Liver (tissue), 9 donors: ENCODE data around the gene SWI5. TPM values are rescaled to one million over a fixed set of nuclear protein-coding genes. Genes with fewer than 3 reads are reported as not detected.

Experiments
- DNase-seq: peaks from one replicate; pipeline ENCODE4 v3.0.0-alpha.2; 2017; ENCODE audit warnings: low spot score
- H3K27ac ChIP-seq, 2 donors: one replicate each; pipeline ENCODE4 v1.7.0; 2013; ENCODE audit warnings: inconsistent platforms in 2 of 2, low read length in 2 of 2, control low read depth in 1 of 2, low read depth in 1 of 2, mild to moderate bottlenecking in 1 of 2
- H3K27me3 ChIP-seq, 4 donors: one replicate each; pipeline versions ENCODE4 v1.6.1 to v1.7.0; 2013; ENCODE audit warnings: low read length in 3 of 4, inconsistent platforms in 1 of 4, mild to moderate bottlenecking in 1 of 4, moderate library complexity in 1 of 4; ENCODE audit not compliant: control insufficient read depth in 4 of 4, insufficient read depth in 4 of 4
- H3K36me3 ChIP-seq, 4 donors: one replicate each; pipeline versions ENCODE4 v1.6.1 to v1.7.0; 2013; ENCODE audit warnings: low read length in 3 of 4, mild to moderate bottlenecking in 3 of 4, low read depth in 1 of 4, moderate library complexity in 1 of 4; ENCODE audit not compliant: control insufficient read depth in 4 of 4, insufficient read depth in 3 of 4
- H3K4me1 ChIP-seq, 4 donors: one replicate each; pipeline versions ENCODE4 v1.6.1 to v1.7.0; 2013; ENCODE audit warnings: low read length in 3 of 4, mild to moderate bottlenecking in 3 of 4, moderate library complexity in 1 of 4; ENCODE audit not compliant: control insufficient read depth in 4 of 4, insufficient read depth in 4 of 4
- H3K4me3 ChIP-seq, 3 donors: one replicate each; pipeline versions ENCODE4 v1.6.1 to v1.7.0; 2013; ENCODE audit warnings: low read length in 3 of 3, control low read depth in 1 of 3, low read depth in 1 of 3, mild to moderate bottlenecking in 1 of 3
- H3K9ac ChIP-seq, 2 donors: one replicate each; pipeline ENCODE4 v1.7.0; 2013; ENCODE audit warnings: low read length in 2 of 2, mild to moderate bottlenecking in 2 of 2, moderate library complexity in 2 of 2, control low read depth in 1 of 2, low read depth in 1 of 2
- H3K9me3 ChIP-seq, 4 donors: one replicate each; pipeline versions ENCODE4 v1.6.1 to v1.7.0; 2013; ENCODE audit warnings: low read length in 3 of 4; ENCODE audit not compliant: control insufficient read depth in 4 of 4
- CTCF ChIP-seq: fragments of 150-350 bp; IDR thresholded peaks from 2 replicates; pipeline ENCODE4 v1.5.1; 2017; ENCODE audit warnings: improper control_type of control experiment, low read depth, low read length; ENCODE audit not compliant: missing input control
- EGR1 ChIP-seq, 2 donors: IDR thresholded peaks; 2 replicates each; pipeline ENCODE4 v1.6.1; 2016 to 2018; ENCODE audit warnings: antibody characterized with exemption in 2 of 2, low read depth in 2 of 2
- FOXA2 ChIP-seq: IDR thresholded peaks from 2 replicates; pipeline ENCODE4 v1.6.1; 2016; ENCODE audit warnings: antibody characterized with exemption
- GABPA ChIP-seq, 2 donors: IDR thresholded peaks in 1 of 2; conservative IDR thresholded peaks in 1 of 2; 2 replicates each; pipeline ENCODE4 v1.6.1; 2016; ENCODE audit warnings: antibody characterized with exemption in 2 of 2, mild to moderate bottlenecking in 1 of 2, moderate library complexity in 1 of 2
- NR2F2 ChIP-seq: IDR thresholded peaks from 2 replicates; pipeline ENCODE4 v1.6.1; 2016; ENCODE audit warnings: antibody characterized with exemption
- RAD21 ChIP-seq, 2 donors: IDR thresholded peaks; 2 replicates each; pipeline ENCODE4 v1.6.1; 2016; ENCODE audit warnings: antibody characterized with exemption in 2 of 2, mild to moderate bottlenecking in 2 of 2
- REST ChIP-seq: IDR thresholded peaks from 2 replicates; pipeline ENCODE4 v1.6.1; 2016; ENCODE audit warnings: antibody characterized with exemption, mild to moderate bottlenecking
- SP1 ChIP-seq: IDR thresholded peaks from 2 replicates; pipeline ENCODE4 v1.6.1; 2018; ENCODE audit warnings: antibody characterized with exemption, mild to moderate bottlenecking
- TAF1 ChIP-seq: conservative IDR thresholded peaks from 2 replicates; pipeline ENCODE4 v1.6.1; 2016; ENCODE audit warnings: antibody characterized with exemption, mild to moderate bottlenecking
- YY1 ChIP-seq: IDR thresholded peaks from 2 replicates; pipeline ENCODE4 v1.6.1; 2016; ENCODE audit warnings: antibody characterized with exemption, mild to moderate bottlenecking
- ZBTB33 ChIP-seq: IDR thresholded peaks from 2 replicates; pipeline ENCODE4 v1.6.1; 2016; ENCODE audit warnings: antibody characterized with exemption
- WGBS: extraction: QIAGEN DNeasy Blood & Tissue Kit; methylation state at CpG from one replicate; pipeline ENCODE4 v1.1.7; 2013; 5-methylcytosine and 5-hydroxymethylcytosine counted together
- polyA plus RNA-seq, 2 donors: library from polyadenylated mRNA; stranded (reverse) in 1 of 2; unstranded in 1 of 2; fragments of 200-250 nt in 1 of 2; fragments of >200 nt in 1 of 2; fragmentation: Nextera tagmentation in 1 of 2; extraction: Ambion mirVana in 1 of 2; gene quantifications; one replicate each; pipeline versions ENCODE4 v1.2.1 to v1.2.3, GENCODE V29; 2013 to 2015
- total RNA-seq, 2 donors: library from RNA; depleted of rRNA; stranded (reverse); fragments of >200 nt; gene quantifications; one replicate each; pipeline ENCODE4 v1.2.3, GENCODE V29; 2014
- TF ChIP-seq, protein P1 (sequence below): IDR thresholded peaks from 2 replicates; pipeline ENCODE4 v1.6.1; 2016; ENCODE audit warnings: antibody characterized with exemption
- TF ChIP-seq, protein P2 (sequence below): IDR thresholded peaks from 2 replicates; pipeline ENCODE4 v1.6.1; 2016; ENCODE audit warnings: antibody characterized with exemption
- donor health status: healthy.
- donor health status: healthy.
- donor health status: healthy.
- donor health status: healthy.
- donor health status: healthy.

Gene SWI5
- total and polyA plus RNA-seq, 4 donors, result 10.7 to 34.0 (median 16.2) TPM

DNA sequence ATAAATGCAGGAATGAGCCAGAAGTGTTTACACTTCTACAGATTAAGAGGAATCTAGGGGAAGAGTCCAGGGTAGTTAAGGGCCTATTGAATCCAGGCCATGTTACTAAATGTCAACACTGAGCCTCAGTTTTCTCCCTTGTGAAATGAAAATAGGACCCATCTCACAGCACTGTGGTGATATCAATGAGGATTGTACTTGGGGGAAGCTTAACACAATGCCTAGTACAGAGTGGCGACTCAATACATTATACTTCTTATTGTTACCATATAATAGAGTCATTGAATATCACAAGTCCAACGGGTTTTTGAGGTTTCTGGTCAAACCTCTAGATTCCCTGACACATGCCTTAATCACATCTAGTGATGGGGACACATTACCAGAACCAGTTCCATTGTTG is 41.6 kb downstream of the SWI5 start:
- H3K27me3 ChIP-seq, result no peaks in the 10 kb centered on the region
- H3K27ac ChIP-seq, result no peak overlapping the region
- 97% methylated on average over 2 of the region's 2 CpGs for WGBS
- DNase-seq, result no peak
- H3K36me3 ChIP-seq, result peaks cover 6 to 33% (median 12%) of the 10 kb centered on the region in 4 donors
- H3K9me3 ChIP-seq, result no peaks in the 10 kb centered on the region
- H3K4me1 ChIP-seq, result peaks cover 0 to 10% (median 8%) of the 10 kb centered on the region in 4 donors
- TF ChIP-seq ZBTB33, result no peak
- TF ChIP-seq, protein P1, sequence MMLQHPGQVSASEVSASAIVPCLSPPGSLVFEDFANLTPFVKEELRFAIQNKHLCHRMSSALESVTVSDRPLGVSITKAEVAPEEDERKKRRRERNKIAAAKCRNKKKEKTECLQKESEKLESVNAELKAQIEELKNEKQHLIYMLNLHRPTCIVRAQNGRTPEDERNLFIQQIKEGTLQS, result no peak
- no peak for TF ChIP-seq REST
- TF ChIP-seq GABPA (IDR thresholded peaks at IDR 0.05 in 1 of 2, conservative IDR thresholded peaks at IDR 0.05 in 1 of 2), result no peak
- no peak for TF ChIP-seq EGR1 (IDR thresholded peaks at IDR 0.05; ENCODE audit: low read depth in 2 of 2)
- TF ChIP-seq TAF1, result no peak
- no peak for TF ChIP-seq NR2F2
- TF ChIP-seq RAD21 (IDR thresholded peaks at IDR 0.05), result no peak
- TF ChIP-seq, protein P2, sequence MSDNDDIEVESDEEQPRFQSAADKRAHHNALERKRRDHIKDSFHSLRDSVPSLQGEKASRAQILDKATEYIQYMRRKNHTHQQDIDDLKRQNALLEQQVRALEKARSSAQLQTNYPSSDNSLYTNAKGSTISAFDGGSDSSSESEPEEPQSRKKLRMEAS, result no peak
- no peak for TF ChIP-seq SP1
- H3K4me3 ChIP-seq, result no peak overlapping the region
- no peak overlapping the region for H3K9ac ChIP-seq

GRCh38 chr9:128321343-128321742 is 45.3 kb downstream of the SWI5 start:
- TF ChIP-seq, protein P2, result no peak
- TF ChIP-seq CTCF (no peak), TAF1 (no peak), YY1 (no peak), FOXA2 (no peak), NR2F2 (no peak)
- Histone ChIP-seq H3K27ac (no peak overlapping the region), H3K4me1 (peaks cover 9 to 38% (median 31%) of the 10 kb centered on the region in 4 donors), H3K4me3 (peak overlapping the region; percentile 69 to 89 (median 75)), H3K9ac (no peak overlapping the region), H3K27me3 (no peaks in the 10 kb centered on the region), H3K36me3 (peaks cover 0 to 27% (median 7%) of the 10 kb centered on the region in 4 donors), H3K9me3 (no peaks in the 10 kb centered on the region)
- DNase-seq, result no peak
- 85% methylated on average over 7 of the region's 7 CpGs for WGBS
